NCI-H2227 (cell line): ENCODE data around the gene PDAP1.
"Not testable (repeated sequence)": the region's sequence is repeated elsewhere in the genome, so short reads cannot be mapped to it uniquely, and the experiment has no call there.

Experiments
- DNase-seq: peaks from one replicate; lab custom pipeline; 2025; ENCODE audit not compliant: unreplicated experiment; lab: John Stamatoyannopoulos, UW

PDAP1 gene

GRCh38 chr7:99408379-99409191 lies at the start of gene PDAP1, which contains the start of gene BUD31:
Gene PDAP1 (minus strand): TSS chr7:99408597. CDS start chr7:99408548, 49 bp downstream.
Gene BUD31 (plus strand): TSS chr7:99408969. CDS start chr7:99411093, 2,124 bp downstream.
- peak; percentile 98 for DNase-seq

- no peak for DNase-seq
Measured at GRCh38 chr7:99457650-99458493, 49.5 kb upstream of the PDAP1 start.

GRCh38 chr7:99457050-99457649 lies 48.8 kb upstream of the PDAP1 start:
- DNase-seq = no peak

GRCh38 chr7:99456288-99456687 lies 47.9 kb upstream of the PDAP1 start:
- no peak for DNase-seq

GRCh38 chr7:99455874-99456273 lies 47.5 kb upstream of the PDAP1 start:
- DNase-seq = no peak

- no peak for DNase-seq
Measured at GRCh38 chr7:99453105-99453504, 44.7 kb upstream of the PDAP1 start.

GRCh38 chr7:99452541-99452940 lies 44.1 kb upstream of the PDAP1 start:
- no peak for DNase-seq

- DNase-seq = no peak
Measured at GRCh38 chr7:99451936-99452335, 43.5 kb upstream of the PDAP1 start.

- DNase-seq = no peak
Measured at GRCh38 chr7:99449326-99449725, 40.9 kb upstream of the PDAP1 start.

- DNase-seq = no peak
Measured at GRCh38 chr7:99448855-99449254, 40.5 kb upstream of the PDAP1 start.

GRCh38 chr7:99447943-99448342 lies 39.5 kb upstream of the PDAP1 start:
- DNase-seq = peak; percentile 15

- no peak for DNase-seq
Measured at GRCh38 chr7:99446096-99446495, 37.7 kb upstream of the PDAP1 start.

- no peak for DNase-seq
Measured at GRCh38 chr7:99440195-99440594, 31.8 kb upstream of the PDAP1 start.

GRCh38 chr7:99438573-99439480 lies 30.4 kb upstream of the PDAP1 start, which contains the start of the genes CPSF4 and PTCD1:
Gene CPSF4 (plus strand): TSS chr7:99438943. CDS start chr7:99439083, 140 bp downstream.
Gene PTCD1 (minus strand): TSS chr7:99438798. CDS start chr7:99435242, 3,556 bp downstream.
- peak; percentile 98 for DNase-seq

GRCh38 chr7:99437946-99438572 lies 29.7 kb upstream of the PDAP1 start:
- no peak for DNase-seq

GRCh38 chr7:99433158-99433557 lies 24.8 kb upstream of the PDAP1 start:
- no peak for DNase-seq

GRCh38 chr7:99431756-99432540 lies 23.6 kb upstream of the PDAP1 start:
- DNase-seq = not testable (repeated sequence)

GRCh38 chr7:99429756-99430155 lies 21.4 kb upstream of the PDAP1 start:
- no peak for DNase-seq

- DNase-seq = no peak
Measured at GRCh38 chr7:99428972-99429566, 20.7 kb upstream of the PDAP1 start.
